Frontal cortex (tissue), 1 donor: ENCODE data around the gene CIC. TPM values are rescaled to one million over a fixed set of nuclear protein-coding genes. Genes with fewer than 3 reads are reported as not detected.

ENCODE experiments used
- total RNA-seq: library from RNA; depleted of rRNA; stranded (reverse); fragments of >200 nt; gene quantifications from one replicate; pipeline ENCODE4 v1.2.3, GENCODE V29; 2014

CIC gene
- total RNA-seq, 1 donor from 2014 or later, result 15.5 TPM

Other genes with a start within 250 kb of the CIC start
- gene GRIK5, start 199.0 kb upstream of the CIC start, total RNA-seq, result 13.9 TPM
- 13.5 TPM for gene ZNF574, start 193.1 kb upstream of the CIC start, total RNA-seq
- gene POU2F2, start 136.8 kb upstream of the CIC start, total RNA-seq, result 2.9 TPM
- gene DEDD2, start 51.6 kb upstream of the CIC start, total RNA-seq, result 20.0 TPM
- 4.1 TPM for gene ZNF526, start 48.9 kb upstream of the CIC start, total RNA-seq
- 16.3 TPM for gene GSK3A, start 26.6 kb upstream of the CIC start, total RNA-seq
- 7.7 TPM for gene ERF, start 14.1 kb upstream of the CIC start, total RNA-seq
- 2.0 TPM for gene PRR19, start 32.9 kb downstream of the CIC start, total RNA-seq
- gene PAFAH1B3, start 33.4 kb downstream of the CIC start, total RNA-seq, result 242 TPM
- 35.1 TPM for gene TMEM145, start 44.1 kb downstream of the CIC start, total RNA-seq
- gene MEGF8, start 56.4 kb downstream of the CIC start, total RNA-seq, result 35.9 TPM
- not detected for gene CNFN, start 121.0 kb downstream of the CIC start, total RNA-seq
- gene LIPE, start 158.1 kb downstream of the CIC start, total RNA-seq, result 10.2 TPM
- gene CXCL17, start 173.7 kb downstream of the CIC start, total RNA-seq, result not detected